ENCODE measurements around the gene ATP13A3.

The ATP13A3 gene

GRCh38 chr3:194387926-194388418, 98.8 kb downstream of the ATP13A3 start:
- no peak for DNase-seq

GRCh38 chr3:194387276-194387675, 99.5 kb downstream of the ATP13A3 start:
- DNase-seq = no peak

- DNase-seq = no peak
These were observed 100.2 kb downstream of the ATP13A3 start for GRCh38 chr3:194386648-194387047.

GRCh38 chr3:194386066-194386465, 100.7 kb downstream of the ATP13A3 start:
- no peak for DNase-seq

- no peak for DNase-seq
These were observed 102.2 kb downstream of the ATP13A3 start for GRCh38 chr3:194384569-194385001.

GRCh38 chr3:194384156-194384555, 102.6 kb downstream of the ATP13A3 start:
- no peak for DNase-seq

GRCh38 chr3:194383276-194383940, 103.4 kb downstream of the ATP13A3 start:
- DNase-seq = no peak

- DNase-seq = no peak
These were observed 103.9 kb downstream of the ATP13A3 start for GRCh38 chr3:194382892-194383223.

- no peak for DNase-seq
These were observed 104.5 kb downstream of the ATP13A3 start for GRCh38 chr3:194382196-194382891.

GRCh38 chr3:194381460-194381875, 105.3 kb downstream of the ATP13A3 start:
- no peak for DNase-seq

GRCh38 chr3:194380326-194380725, 106.5 kb downstream of the ATP13A3 start:
- DNase-seq = no peak

- DNase-seq = no peak
These were observed 107.2 kb downstream of the ATP13A3 start for GRCh38 chr3:194379651-194380050.

GRCh38 chr3:194379231-194379630, 107.6 kb downstream of the ATP13A3 start:
- DNase-seq = no peak

- DNase-seq = no peak
These were observed 109.1 kb downstream of the ATP13A3 start for GRCh38 chr3:194377708-194378107.

- no peak for DNase-seq
These were observed 110.6 kb downstream of the ATP13A3 start for GRCh38 chr3:194376241-194376560.

GRCh38 chr3:194375473-194376240, 111.1 kb downstream of the ATP13A3 start:
- no peak for DNase-seq

- DNase-seq = no peak
These were observed 111.9 kb downstream of the ATP13A3 start for GRCh38 chr3:194374935-194375334.

- DNase-seq = no peak
These were observed 112.9 kb downstream of the ATP13A3 start for GRCh38 chr3:194373899-194374298.

- DNase-seq = no peak
These were observed 113.8 kb downstream of the ATP13A3 start for GRCh38 chr3:194373028-194373427.

- DNase-seq = no peak
These were observed 116.0 kb downstream of the ATP13A3 start for GRCh38 chr3:194370753-194371152.

GRCh38 chr3:194369522-194370279, 117.1 kb downstream of the ATP13A3 start, which contains the start of gene LRRC15:
Gene LRRC15, minus strand, starts transcription at chr3:194369743. Its CDS starts 8,700 bp downstream, at chr3:194361043.
- DNase-seq = no peak

- DNase-seq = no peak
These were observed 117.9 kb downstream of the ATP13A3 start for GRCh38 chr3:194368918-194369317.

Data from CD4-positive, alpha-beta T cell treated with Interleukin-10 for 1 hour (primary cell).